Ishikawa (cell line): ENCODE data around the gene TMX1.

Experiments
- CEBPB ChIP-seq: IDR thresholded peaks from 2 replicates; pipeline ENCODE4 v1.6.1; 2012
- CREB1 ChIP-seq: IDR thresholded peaks from 2 replicates; pipeline ENCODE4 v1.6.1; 2012; ENCODE audit warnings: low read depth
- FOXM1 ChIP-seq: IDR thresholded peaks from 2 replicates; pipeline ENCODE4 v1.6.1; 2012; ENCODE audit warnings: low read depth, borderline replicate concordance
- MAX ChIP-seq: IDR thresholded peaks from 2 replicates; pipeline ENCODE4 v1.6.1; 2012
- RAD21 ChIP-seq: IDR thresholded peaks from 2 replicates; pipeline ENCODE4 v1.6.1; 2012; ENCODE audit warnings: low read depth
- TAF1 ChIP-seq: IDR thresholded peaks from 2 replicates; pipeline ENCODE4 v1.6.1; 2012; ENCODE audit warnings: low read depth, mild to moderate bottlenecking
- YY1 ChIP-seq: IDR thresholded peaks from 2 replicates; pipeline ENCODE4 v1.6.1; 2012; ENCODE audit warnings: low read depth

GRCh38 chr14:51242545-51243490, 2.8 kb downstream of the TMX1 start:
- TF ChIP-seq MAX (no peak), CREB1 (no peak), RAD21 (no peak), TAF1 (no peak), FOXM1 (no peak), CEBPB (no peak), YY1 (no peak)
